Measurements from ENCODE around the gene MMD2.

Gene MMD2

GRCh38 chr7:4880218-4880617 lies 78.8 kb downstream of the MMD2 start:
- TF ChIP-seq GABPA (IDR thresholded peaks at IDR 0.05; ENCODE audit: low read depth) = no peak
- TF ChIP-seq, protein P1, sequence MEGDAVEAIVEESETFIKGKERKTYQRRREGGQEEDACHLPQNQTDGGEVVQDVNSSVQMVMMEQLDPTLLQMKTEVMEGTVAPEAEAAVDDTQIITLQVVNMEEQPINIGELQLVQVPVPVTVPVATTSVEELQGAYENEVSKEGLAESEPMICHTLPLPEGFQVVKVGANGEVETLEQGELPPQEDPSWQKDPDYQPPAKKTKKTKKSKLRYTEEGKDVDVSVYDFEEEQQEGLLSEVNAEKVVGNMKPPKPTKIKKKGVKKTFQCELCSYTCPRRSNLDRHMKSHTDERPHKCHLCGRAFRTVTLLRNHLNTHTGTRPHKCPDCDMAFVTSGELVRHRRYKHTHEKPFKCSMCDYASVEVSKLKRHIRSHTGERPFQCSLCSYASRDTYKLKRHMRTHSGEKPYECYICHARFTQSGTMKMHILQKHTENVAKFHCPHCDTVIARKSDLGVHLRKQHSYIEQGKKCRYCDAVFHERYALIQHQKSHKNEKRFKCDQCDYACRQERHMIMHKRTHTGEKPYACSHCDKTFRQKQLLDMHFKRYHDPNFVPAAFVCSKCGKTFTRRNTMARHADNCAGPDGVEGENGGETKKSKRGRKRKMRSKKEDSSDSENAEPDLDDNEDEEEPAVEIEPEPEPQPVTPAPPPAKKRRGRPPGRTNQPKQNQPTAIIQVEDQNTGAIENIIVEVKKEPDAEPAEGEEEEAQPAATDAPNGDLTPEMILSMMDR (IDR thresholded peaks at IDR 0.05; ENCODE audit: insufficient read depth, low read length) = no peak
- TF ChIP-seq POLR2AphosphoS5 (IDR thresholded peaks at IDR 0.05; ENCODE audit: low read depth) = no peak
- TF ChIP-seq REST (IDR thresholded peaks at IDR 0.05; ENCODE audit: insufficient replicate concordance, low read depth) = no peak
- no peak for DNase-seq (ENCODE audit: low read depth in 1 of 2, low spot score in 1 of 2)
- Histone ChIP-seq H3K27ac (replicated peaks) (no peak overlapping the region), H3K4me3 (replicated peaks; ENCODE audit: insufficient read depth, low read length) (no peak overlapping the region), H3K27me3 (ENCODE audit: insufficient read depth, poor library complexity, severe bottlenecking) (peaks cover 10% of the 10 kb centered on the region)

- H3K27ac ChIP-seq (replicated peaks) = no peak overlapping the region
- H3K27me3 ChIP-seq (ENCODE audit: insufficient read depth, poor library complexity, severe bottlenecking) = peaks cover 10% of the 10 kb centered on the region
- no peak overlapping the region for H3K4me3 ChIP-seq (replicated peaks; ENCODE audit: insufficient read depth, low read length)
- no peak for DNase-seq (ENCODE audit: low read depth in 1 of 2, low spot score in 1 of 2)
- TF ChIP-seq GABPA (IDR thresholded peaks at IDR 0.05; ENCODE audit: low read depth) = no peak
- TF ChIP-seq REST (IDR thresholded peaks at IDR 0.05; ENCODE audit: insufficient replicate concordance, low read depth) = no peak
- no peak for TF ChIP-seq POLR2AphosphoS5 (IDR thresholded peaks at IDR 0.05; ENCODE audit: low read depth)
- TF ChIP-seq SPI1 (IDR thresholded peaks at IDR 0.05; ENCODE audit: borderline replicate concordance, low read depth) = no peak
- TF ChIP-seq, protein P1 (IDR thresholded peaks at IDR 0.05; ENCODE audit: insufficient read depth, low read length) = no peak
These were observed 79.4 kb downstream of the MMD2 start for GRCh38 chr7:4879396-4880081.

GRCh38 chr7:4878336-4879335 lies 80.4 kb downstream of the MMD2 start:
- Histone ChIP-seq H3K27me3 (ENCODE audit: insufficient read depth, poor library complexity, severe bottlenecking) (peaks cover 8% of the 10 kb centered on the region), H3K27ac (replicated peaks) (no peak overlapping the region), H3K4me3 (replicated peaks; ENCODE audit: insufficient read depth, low read length) (no peak overlapping the region)
- TF ChIP-seq GABPA (IDR thresholded peaks at IDR 0.05; ENCODE audit: low read depth) (no peak), POLR2AphosphoS5 (IDR thresholded peaks at IDR 0.05; ENCODE audit: low read depth) (no peak), REST (IDR thresholded peaks at IDR 0.05; ENCODE audit: insufficient replicate concordance, low read depth) (no peak), SPI1 (IDR thresholded peaks at IDR 0.05; ENCODE audit: borderline replicate concordance, low read depth) (no peak)
- TF ChIP-seq, protein P1 (IDR thresholded peaks at IDR 0.05; ENCODE audit: insufficient read depth, low read length) = no peak
- no peak for DNase-seq (ENCODE audit: low read depth in 1 of 2, low spot score in 1 of 2)

Measured in HL-60 (cell line).